DMS53 (cell line): ENCODE measurements around the gene RNU2-1.
A peak's percentile ranks its signal among the peaks of the same experiment; 100 is the strongest.
"Not testable (repeated sequence)": the region's sequence is repeated elsewhere in the genome, so short reads cannot be mapped to it uniquely, and the experiment has no call there.

Experiments used
- DNase-seq: peaks from one replicate; lab custom pipeline; 2025; lab: John Stamatoyannopoulos, UW

RNU2-1 gene

DNA sequence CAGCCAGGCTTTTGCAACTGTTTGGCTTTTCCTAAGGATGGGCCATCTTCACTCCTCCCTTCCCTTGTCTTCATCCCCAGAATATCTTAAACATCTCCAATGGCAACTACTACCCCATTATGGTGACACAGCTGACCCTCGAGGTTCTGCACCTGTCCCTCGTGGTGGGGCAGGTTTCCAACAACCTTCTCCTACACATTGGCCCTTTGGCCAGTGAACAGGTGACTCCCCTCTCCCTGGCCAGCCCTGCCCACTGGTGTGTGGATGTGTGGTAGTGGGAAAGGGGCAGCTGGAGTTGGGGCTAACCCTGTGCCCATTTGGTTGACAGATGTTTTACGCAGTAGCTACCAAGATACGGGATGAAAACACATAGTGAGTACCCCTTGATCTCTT, 17.4 kb downstream of the RNU2-1 start:
- no peak for DNase-seq

DNA sequence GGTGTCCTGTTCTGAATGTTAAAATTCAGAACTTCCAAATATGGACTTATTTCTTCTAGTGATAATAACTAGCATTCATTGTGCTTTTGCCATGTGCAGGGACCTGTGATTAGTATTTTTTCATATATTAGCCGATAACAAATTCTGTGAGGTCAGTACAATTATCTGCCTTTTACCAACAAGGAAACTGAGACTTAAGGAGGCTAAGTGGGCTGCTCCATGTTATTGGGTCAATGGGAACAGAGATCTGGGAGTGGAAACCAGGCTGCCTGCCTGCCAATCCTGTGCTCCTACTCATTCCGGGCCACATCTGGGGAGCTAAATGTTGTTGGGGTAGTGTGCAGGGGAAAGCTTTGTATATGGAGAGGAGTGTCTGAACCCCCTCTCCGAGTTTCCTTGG, 18.4 kb downstream of the RNU2-1 start:
- DNase-seq = no peak

DNA sequence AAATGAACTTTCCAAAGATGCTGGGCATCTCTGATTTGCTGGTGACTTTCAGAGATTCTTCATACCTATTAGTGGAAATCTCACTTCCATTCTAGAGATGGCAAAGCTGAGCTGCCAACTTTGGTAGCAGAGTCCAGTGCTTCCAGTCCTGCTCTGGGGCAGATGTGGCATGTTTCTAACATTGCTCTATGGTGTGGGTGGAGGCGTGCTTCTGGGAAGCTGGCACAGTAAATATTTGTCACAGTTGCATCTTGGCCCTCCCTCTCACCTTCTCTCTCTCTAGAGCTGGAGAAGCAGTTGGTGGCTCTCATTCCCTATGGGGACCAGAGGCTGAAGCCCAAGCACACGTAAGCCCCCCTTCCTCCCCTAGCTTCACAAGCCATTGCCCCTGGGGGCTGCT, 20.2 kb downstream of the RNU2-1 start:
- no peak for DNase-seq

DNA sequence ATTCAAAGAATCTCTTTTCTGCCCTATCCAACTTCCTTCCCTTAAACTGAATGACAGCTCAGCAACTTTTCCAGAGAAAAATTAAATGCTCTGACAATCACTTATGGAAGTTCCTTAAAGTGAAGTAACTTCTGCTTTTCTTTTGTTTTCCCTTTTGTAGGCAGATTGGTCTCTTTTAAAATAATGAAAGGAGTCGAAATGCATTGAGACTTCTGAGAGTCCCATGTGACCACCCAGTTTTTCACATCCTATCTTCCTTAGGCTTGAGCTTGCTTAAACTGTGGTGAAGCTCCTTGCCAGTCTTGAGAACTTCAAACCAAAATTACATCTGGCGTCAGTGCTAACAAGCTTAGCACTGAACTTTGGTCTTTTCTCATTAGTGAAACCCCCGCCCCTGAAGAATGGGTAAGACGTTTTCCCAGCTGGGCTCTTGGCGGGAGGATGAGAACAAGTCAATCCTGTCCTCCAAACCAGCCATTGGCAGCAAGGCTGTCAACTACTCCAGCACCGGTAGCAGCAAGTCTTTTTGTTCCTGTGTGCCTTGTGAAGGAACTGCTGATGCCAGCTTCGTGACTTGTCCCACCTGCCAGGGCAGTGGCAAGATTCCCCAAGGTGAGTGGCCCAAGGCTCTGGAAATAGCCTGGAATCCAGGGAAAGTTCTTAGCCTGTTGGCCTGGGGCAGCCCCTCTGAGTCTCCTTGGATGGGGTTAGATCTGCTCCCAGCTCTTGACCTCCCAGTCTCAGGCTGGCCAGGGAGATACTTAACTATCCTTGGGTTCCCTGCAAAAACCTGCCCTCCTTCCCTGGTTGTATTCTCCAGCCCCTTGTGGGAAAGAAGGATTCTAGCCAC, 20.9 kb downstream of the RNU2-1 start:
- DNase-seq = peak; percentile 39

DNA sequence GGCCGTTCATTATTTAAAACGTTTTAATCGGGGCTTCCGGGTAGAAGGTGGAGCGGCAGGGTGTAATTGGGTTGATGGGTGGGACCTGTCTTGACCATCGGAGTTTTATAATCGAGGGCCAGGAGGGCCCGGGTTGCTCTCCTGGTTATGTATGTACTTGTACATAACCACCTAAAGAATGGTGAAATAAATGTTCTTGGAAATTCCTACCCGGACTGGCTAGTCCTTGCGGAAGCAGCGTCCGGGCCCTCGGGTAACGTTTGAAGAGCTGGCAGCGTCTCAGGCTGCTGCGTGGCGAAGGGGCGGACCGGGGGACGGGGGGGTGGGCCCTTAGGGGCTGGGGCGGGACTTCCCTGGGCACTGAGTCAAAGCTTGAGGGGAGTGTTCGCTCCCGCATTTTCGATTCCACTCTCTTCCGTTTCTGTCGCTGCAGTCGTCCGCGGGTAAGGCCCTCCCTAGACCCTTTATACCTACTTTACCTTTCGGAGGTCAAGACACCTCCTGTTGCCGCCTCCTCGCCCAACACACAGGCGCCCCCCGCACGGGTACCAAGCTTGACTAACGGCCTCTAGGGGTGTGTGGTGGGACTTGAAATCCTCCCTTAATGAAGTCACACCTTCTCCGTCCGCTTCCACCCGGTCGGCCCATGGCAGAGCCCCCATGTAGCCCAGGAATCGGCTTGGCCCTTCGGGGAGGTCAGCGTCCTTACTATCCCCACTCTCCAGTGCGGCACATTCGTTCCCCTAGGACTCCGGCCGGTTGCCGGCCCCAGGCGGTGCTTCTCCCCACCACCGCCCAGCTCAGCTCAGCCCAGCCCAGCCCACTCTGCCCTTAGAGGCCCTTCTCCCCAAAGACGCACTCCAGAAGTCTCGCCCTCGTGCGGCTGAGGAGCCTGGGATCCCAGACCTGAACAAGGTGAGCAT, 22.0 kb downstream of the RNU2-1 start, which contains the start of gene TMEM106A:
Gene TMEM106A, plus strand, starts transcription at position 396 of the 923 bp plus-strand sequence. CDS start 1,167 bp downstream, outside the sequence.
- peak; percentile 91 for DNase-seq

DNA sequence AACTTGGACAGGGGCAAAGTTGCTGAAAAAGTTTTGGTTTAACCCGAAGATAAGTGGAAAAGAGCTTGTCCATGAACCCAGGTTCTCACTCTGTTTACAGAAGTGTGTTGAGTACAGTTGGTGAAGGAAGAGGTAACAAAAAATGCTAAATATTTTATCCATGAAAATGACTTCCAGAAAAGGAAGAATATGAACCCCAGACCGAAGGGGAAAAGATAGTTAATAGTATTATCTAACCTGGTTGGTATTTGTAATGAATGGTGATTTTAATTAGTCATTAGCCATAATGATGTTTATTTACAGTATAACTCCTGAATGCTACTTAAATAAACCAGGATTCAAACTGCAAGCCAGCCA, 22.7 kb downstream of the RNU2-1 start:
- no peak for DNase-seq

DNA sequence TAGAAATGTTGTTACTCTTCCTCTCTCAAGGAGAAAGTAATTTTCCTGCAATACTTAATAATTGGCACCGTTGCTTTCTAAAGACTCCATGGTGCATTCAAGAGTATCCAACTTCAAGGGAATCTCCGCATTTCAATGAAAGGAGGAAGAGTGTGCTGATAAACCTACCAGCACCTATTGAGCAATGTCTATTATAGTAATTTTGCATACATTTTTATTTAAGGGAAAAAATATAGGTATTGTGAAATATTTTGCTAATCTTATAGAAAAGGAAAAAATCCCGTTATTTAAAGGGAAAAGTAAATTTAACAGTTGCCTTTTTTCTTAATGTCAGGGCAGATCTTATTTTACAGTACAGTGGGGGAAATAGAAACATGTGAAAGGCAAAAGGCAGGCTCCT, 23.2 kb downstream of the RNU2-1 start:
- no peak for DNase-seq

DNA sequence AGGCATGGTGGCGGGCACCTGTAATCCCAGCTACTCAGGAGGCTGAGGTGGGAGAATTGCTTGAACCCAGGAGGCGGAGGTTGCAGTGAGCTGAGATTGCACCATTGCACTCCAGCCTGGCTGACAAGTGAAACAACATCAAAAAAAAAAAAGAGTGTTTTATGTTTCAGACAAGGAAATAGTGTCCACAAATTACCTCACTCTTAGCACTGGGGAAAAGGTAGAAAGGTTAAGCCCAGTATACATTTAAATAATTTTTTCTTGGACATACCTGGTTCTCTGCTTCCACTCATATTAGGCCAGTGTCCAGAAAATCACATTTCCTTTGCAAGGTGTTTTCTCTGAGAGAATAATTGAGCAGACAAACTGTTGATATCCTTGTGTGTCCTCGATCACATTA, 30.8 kb downstream of the RNU2-1 start:
- DNase-seq = peak; percentile 54

DNA sequence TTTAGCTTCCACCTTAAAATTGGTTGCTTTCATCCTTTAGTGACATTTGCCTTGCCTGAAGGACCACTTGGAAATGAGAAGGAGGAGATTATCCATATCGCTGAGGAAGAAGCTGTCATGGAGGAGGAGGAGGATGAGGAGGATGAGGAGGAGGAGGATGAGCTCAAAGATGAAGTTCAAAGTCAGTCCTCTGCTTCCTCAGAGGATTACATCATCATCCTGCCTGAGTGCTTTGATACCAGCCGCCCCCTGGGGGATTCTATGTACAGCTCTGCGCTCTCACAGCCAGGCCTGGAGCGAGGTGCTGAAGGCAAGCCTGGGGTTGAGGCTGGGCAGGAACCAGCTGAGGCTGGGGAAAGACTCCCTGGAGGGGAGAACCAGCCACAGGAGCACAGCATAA, 33.6 kb downstream of the RNU2-1 start:
- no peak for DNase-seq

DNA sequence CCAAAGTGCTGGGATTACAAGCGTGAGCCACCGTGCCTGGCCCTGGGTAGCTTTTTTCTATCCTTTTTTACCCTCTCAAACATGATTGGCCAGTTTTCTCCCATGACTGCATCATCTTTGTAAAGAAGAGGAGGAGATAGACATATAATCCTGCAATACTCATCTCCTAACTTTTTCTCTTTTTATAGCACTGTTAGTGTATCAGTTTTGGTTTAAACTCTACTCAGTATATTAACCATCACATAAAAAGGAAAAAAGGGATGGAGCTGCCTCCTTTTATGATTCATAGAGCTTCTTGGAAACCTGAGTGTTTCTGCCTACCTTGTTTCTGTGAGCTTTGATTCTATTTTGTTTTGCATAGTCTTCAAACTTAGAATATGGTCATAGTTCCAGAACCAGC, 34.1 kb downstream of the RNU2-1 start:
- DNase-seq = no peak

DNA sequence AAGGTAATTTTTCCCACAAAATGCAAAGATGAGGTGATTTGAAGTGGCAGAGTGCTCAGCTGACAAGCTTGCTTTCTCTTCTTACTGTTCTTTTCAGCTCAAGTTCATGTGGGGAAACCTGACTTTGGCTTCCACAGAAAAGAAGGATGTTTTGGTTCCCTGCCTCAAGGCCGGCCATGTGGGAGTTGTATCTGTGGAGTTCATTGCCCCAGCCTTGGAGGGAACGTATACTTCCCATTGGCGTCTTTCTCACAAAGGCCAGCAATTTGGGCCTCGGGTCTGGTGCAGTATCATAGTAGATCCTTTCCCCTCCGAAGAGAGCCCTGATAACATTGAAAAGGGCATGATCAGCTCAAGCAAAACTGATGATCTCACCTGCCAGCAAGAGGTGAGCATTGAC, 40.5 kb downstream of the RNU2-1 start:
- no peak for DNase-seq

DNA sequence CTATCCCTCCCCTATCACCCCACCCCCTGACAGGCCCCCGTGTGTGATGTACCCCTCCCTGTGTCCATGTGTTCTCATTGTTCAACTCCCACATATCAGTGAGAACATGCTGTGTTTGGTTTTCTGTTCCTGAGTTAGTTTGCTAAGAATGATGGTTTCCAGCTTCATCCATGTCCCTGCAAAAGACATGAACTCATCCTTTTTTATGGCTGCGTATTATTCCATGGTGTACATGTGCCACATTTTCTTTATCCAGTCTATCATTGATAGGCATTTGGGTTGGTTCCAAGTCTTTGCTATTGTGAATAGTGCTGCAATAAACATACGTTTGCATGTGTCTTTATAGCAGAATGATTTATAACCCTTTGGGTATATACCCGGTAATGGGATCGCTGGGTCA, 47.1 kb downstream of the RNU2-1 start:
- DNase-seq = not testable (repeated sequence)

DNA sequence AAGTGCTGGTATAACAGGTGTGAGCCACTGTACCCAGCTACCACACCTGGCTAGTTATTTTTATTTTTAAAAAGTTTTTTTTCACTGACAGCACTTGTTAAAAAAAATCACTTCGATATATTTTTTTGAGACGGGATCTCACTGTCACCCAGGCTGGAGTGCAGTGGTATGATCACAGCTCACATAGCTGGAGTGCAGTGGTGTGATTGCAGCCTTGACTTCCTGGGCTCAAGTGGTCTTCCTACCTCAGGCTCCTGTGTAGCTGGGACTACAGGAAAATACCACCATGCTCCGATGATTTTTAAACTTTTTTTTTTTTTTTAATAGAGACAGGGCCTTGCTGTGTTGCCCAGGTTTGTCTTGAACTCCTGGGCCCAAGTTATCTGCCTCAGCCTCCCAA, 49.9 kb downstream of the RNU2-1 start:
- no peak for DNase-seq
